GM21619 (cell line): ENCODE results near the gene RAB35.

ENCODE experiments used
- ATAC-seq: cut with Tn5 transposase; IDR thresholded peaks from one replicate; pipeline ENCODE4 v1.9.1; 2021; ENCODE audit not compliant: unreplicated experiment

RAB35 gene

DNA sequence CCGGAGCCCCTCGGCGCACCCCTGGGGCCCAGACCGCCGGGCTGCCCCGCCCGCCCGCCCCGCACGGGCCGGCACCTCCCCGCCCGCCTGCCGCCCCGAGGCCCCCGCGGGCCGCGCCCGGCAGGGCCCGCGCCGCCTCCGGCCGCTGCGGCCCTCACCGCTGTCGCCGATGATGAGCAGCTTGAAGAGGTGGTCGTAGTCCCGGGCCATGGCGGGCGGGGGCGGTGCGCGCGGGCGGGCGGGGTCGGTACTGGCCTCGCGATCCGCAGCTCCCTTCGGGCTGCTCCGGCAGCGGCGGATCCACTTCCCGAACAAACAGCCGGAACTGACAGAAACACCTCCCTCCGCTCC lies at the start of gene RAB35:
RAB35 (minus strand) TSS at position 313 of the 351 bp plus-strand sequence; CDS start at position 210, 103 bp downstream.
- ATAC-seq: peak; percentile 0

DNA sequence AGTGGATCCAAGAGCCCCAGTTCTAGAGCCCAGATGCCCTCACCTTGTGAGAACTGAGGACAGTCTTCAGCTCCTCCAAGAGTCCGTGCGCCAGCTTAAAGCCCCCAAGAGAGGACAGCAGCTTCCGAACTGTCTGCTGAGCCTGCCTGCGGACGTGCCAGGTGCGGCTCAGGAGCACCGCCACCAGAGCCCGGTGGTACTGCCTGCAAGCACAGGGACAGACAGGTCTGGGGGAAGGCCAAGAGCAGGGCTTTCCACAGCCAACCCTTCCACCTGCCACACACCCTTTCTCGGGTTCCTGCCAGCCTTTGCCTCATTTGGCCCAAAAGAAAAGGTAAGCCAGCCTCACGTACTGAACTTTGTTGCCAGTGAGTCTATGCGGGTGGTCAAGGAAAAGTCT lies 47.7 kb upstream of the RAB35 start:
- no peak for ATAC-seq

DNA sequence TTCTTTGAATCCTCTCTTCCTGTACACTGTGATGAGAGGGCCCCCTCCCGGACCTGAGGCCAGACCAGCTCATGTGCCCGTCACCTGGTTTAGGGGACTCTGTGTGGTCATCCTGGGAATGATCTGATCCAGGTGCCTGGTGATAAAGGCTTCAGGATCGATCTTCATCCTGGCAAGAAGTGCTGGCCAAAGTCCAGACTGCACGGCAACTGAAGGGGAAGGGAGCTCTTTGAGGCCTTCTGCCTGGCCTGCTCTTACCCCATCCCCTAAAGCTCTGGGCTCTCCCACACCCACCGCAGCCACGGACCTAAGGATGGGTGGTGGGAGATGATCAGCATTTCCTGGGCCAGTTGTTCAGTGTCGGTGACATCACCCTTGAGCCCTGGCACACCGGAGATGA lies 46.2 kb upstream of the RAB35 start:
- ATAC-seq: no peak

DNA sequence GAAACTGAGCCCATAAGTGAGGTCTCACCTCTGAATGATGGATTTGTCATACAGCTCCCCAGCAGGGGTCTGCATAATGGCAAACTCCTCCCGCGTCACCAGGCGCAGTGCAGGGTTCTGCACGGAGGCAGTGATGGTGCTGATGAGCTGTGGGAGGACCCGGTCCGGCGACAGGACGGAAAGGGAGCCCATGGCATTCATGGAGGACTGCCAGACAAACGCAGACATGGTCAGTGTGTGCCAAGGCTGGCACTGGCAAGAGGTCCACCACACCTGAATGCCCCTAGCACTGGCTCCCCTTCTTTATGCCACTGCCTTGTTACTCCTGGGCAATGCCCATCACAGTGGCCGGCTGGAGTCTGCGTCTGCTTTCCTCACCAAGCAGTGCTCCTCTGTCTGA lies 45.3 kb upstream of the RAB35 start:
- no peak for ATAC-seq

DNA sequence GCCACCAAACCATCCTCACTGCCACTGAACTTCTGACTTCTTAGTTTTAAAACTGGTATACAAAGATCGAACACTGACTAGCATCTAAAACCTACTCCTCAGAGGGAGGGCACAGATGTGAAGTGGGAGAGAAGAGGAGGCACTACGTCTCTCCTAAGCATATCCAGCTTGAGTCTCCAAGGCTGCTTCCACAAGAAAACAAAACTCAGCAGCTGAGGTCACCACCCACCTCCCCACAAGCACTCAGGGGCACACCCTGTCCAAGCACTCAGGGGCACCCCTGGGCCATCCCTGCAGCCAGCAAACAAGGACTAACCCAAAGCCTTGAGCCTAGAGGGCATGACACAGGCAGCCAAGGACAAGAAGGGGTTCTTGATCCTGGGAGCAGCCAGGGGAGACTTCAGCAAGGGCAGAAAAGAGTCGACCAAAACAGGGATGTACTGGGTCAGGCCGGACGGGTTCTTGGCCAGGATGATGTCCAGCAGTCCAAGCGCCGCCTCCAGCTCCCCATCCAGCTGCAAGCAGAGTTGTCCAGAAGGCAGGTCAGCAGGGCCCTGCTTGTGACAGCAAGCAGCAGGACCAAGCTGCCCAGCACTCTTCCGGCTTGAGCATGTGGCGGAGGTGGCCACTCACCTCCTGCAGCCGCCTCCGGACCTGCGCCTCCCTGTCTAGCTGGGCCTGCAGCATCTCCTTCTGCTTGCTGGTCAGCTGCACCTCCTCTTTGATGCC lies 43.1 kb upstream of the RAB35 start:
- no peak for ATAC-seq

DNA sequence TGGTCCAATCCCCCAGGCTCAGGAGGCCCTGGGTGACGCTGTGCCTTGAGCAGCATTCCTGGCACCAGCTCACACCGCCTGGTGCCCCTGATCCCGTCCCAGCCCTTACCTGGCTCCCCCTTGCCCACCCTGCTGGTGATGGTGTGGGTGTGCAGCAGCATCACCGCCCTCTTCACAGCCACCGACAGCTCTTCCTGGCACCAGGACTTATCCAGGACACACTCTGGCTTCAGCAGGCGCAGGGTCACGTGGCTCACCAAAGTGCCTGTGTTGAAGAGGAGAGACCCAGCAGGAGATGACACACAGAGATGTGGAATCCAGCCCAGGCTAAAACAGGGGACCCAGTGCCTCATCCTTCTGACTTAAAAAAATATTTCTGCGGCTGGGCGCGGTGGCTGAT lies 41.8 kb upstream of the RAB35 start:
- no peak for ATAC-seq

DNA sequence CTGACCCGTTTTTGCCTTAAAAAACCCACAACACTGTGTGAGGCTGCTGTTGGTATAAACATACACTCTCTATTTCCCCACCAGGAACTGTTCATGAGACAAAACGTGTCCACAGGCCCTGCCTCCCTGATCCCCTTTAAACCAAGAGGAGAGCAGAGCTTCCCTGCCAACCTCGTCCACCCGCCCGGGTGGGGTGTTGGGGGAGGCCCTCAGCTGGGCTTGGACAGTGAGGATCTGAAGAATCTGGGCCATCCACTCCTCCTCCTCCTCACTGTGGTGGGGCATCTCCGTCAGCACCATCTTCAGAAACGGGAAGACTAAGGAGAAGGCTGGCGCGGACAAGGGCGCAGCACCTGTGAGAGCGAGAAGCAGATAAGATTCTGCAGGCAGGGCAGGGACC lies 41.1 kb upstream of the RAB35 start:
- no peak for ATAC-seq

DNA sequence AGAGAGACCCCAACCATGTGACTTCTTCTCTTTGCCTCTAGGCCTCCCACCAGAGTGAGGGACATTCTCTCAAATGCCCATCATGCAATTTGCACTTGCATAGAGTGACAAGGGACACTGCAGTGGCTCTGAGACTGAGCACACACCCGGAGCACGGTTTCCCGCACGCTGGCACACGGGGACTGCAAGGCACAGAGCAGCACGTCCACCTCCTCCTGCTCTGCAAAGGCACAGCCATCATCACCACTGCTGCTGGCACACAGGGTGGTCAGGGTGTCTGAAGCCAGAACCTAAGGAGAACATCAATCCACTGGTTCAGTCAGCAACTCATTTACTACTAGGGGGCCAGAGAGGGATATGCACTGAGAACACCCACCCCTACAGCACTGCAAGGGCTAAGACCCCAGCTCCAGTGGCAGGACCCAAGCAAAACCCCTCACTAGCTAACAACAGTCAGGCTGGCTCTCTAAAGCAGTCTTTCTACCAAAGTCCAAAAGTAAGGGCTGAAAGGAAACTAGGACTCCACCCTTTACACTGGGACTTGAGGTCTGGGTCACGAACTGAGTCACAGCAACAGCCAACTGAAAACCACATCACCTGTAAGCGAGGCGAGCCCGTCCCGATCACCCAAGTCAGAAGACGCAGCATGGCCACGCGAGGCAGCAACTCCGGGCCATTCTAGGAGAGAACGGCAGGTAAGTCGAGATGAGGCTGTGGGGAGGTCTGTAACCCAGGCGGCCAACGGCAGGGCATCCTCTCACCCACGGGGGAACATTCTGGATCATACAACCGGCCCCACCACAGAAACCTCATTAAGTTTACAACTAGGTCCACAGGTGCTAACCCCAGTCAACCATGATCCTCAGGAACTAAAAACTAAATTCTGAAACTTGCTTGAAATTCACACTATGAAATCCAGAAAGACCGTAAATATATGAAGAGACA lies 40.0 kb upstream of the RAB35 start:
- no peak for ATAC-seq

DNA sequence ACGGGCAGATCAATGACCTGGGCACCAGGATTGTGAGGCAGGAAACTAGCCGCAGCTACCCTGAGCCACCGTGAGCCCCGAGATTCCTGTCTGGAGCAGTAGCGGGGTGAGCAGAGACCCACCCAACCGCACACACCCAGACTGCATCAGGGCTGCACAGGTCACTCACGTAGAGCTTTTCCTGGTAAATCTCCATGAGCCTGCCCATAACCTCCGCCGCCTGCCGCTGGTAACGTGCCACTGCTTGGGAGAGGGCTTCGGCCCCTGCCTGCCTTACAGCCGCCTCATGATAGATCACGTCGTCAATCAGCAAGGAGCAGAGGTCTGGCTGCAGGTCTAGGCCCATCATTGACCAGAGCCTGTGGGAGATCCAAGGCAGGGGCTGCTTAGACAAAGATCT lies 38.5 kb upstream of the RAB35 start:
- ATAC-seq: no peak

DNA sequence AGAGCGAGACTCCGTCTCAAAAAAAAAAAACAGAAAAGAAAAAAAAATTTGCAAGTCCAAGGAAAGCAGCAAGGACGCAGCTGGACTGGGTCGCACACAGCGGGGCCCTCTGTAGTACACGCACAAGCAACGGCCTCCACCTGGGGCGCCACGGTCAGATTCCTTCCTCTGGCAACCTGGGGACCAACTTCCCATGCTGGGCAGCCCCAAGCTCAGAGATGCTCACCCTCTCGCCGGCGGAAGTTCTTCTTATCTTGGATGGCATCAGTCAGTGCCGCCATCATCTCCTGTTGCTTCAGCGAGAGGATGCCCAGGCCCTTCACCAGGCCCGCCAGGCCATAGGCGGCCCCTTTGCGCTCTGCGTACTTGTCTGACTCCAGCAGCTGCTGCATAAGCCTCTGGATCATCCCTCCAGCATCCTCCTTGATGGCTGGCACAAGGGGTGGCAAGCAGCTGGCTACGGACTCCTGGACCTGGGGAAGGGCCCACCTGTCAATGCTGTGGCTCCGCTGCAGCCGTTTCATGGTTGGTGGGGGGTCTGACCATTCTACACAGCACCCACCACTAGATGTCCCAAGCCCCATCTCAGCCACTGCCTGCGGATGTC lies 34.5 kb upstream of the RAB35 start:
- no peak for ATAC-seq

DNA sequence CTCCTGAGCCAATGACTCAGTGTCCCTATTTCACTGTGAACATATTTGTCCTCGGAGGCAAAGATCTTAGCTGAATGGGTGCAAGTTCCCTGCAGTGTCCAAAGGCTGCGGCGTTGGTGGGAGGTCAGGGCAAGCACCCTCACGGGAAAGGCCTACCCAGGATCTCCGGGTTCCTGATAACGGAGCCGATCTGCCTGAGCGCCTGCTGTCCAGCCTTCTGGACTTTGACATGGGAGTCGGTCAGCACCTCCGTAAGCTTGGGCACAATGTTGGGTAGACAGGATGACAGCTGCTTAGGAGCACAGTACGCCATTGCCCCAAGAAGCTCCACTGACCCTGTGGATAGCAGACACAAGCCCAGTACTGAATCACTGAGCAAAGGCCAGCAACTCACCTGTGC lies 31.5 kb upstream of the RAB35 start:
- no peak for ATAC-seq

DNA sequence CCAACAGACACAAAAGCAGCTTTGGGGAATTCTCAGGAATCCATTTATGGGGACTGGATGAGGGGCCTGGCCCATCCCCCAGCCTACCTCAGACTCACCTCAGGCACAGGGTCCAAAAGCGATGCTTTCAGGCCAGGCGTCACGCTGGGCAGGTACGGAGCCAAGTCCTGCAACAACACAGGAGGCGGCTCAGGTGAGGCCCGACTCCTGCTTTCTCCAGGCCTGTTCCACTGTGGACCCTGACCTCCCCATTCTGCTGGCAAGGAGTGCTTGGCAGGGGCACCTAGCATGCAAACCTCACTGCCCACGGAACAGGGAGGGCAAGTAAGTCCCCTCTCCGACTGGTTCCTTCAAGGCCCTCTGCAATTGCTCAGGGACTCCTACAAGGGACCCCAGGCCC lies 28.6 kb upstream of the RAB35 start:
- no peak for ATAC-seq

DNA sequence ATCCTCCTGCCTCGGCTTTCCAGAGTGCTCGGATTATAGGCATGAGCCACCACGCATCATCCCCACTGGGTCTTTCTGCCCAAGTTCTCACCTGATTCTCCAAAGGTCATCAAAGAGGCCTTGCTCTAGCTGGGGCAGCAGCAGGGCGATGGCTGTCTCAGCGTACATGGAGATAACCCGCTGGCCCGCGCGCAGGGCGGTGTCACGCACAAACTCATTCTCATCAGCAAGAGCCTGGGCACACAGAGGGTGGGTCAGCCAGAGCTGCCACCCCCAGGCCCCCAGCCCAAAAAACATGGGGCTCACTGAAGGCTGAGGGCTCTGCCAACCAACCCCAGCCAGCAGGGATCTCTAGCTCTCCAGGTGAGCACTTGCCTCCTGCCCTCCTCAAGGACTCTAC lies 27.7 kb upstream of the RAB35 start:
- no peak for ATAC-seq

DNA sequence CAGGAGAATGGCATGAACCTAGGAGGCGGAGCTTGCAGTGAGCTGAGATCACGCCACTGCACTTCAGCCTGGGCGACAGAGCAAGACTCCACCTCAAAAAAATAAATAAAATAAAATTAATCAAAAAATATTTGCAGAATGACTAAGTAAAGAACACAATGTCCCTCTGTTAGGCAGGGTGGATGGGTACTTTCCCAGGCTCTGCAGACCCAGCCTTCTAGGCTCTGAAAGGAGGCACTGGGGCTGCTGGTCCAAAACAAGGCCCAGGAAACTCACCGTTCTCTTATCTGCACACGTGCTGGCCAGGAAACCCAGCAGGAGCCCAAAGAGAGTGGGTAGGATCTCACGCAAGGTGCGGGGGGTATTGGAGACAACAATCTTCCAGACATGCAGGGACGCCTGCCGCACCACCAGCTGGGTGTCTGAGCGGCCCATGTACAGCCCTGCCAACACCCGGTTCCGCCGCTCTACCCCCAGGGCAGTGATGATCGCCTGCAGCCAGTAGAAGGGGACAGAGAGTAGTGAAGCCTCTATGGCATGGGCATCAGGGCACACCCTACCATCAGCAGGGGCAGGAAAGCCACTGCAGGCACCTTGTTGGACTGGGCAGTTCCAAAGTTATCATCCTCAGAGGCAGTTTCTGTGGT lies 25.8 kb upstream of the RAB35 start:
- no peak for ATAC-seq

DNA sequence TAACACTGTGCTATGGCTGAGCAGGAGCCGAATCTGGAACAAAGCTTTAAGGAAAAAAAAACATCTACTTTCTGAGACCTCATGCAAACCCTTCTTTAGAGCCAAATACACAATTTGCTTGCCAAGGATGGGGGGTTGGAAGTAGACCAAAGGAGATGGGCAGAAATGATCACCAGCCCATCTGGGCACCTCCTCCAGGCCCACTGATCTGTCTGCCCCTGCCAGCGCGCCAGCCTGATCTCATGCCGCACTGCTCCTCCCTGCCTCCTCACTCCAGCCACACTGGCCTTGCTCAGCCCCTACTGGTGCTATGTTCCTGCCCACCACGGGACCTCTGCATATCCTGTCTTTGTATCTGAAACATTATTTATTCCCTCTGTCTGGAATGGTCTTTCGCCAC lies 24.8 kb upstream of the RAB35 start:
- no peak for ATAC-seq

DNA sequence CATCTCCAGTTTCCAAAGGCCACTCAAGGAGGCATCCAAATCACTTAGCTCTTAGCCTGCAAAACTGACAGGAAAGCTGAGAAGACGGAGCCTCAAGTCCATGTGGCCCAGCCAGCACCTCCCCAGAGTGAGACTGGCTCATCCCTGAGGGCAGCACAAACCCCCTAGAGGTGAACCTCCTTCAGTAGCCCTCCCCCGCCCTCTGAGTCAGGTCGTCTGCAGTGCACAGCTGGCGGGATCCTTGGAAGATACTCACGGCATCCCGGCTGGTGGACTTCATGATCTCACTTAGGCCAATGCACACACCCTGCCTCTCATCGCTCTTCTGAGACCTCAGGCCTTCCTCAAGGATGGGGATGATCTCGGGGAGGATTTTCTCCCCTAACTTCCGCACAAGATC lies 24.1 kb upstream of the RAB35 start:
- ATAC-seq: no peak

DNA sequence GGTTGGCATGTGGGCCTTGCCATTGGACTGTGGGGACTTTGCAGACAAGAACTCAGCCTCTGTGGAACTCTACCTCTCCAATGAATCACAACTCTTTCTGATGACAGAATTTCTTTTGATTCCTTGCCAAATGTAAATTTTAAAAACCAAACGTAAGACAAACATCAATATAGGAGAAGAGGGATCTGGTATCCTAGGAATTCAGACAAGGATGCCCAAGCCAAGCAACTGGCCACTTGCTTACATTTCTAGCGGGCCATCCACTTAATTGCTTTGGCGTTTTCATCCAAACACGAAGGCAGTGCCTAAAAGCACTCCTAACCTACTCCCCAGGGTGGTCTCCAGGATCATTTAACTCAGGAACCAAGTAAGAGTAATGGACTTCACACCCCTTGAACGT lies 23.4 kb upstream of the RAB35 start:
- no peak for ATAC-seq

DNA sequence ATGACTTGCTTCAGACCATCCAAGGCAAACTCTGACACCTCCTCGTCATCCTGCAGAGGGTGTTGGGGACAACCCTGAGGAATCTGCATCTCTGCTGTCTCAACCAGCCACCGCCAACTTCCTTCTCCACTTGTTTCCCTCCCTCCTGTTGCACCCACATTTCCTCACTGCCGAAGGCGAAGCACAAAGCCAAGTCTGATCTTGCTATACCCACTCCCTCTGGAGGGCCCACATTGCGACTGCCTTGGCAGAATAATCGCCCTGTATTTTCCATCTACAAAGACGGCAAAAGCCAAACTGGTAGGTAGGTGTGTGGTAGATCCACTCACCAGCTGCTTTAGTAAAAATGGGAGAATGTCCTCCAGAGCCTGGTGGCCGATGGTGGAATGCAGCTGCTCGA lies 21.8 kb upstream of the RAB35 start:
- no peak for ATAC-seq

DNA sequence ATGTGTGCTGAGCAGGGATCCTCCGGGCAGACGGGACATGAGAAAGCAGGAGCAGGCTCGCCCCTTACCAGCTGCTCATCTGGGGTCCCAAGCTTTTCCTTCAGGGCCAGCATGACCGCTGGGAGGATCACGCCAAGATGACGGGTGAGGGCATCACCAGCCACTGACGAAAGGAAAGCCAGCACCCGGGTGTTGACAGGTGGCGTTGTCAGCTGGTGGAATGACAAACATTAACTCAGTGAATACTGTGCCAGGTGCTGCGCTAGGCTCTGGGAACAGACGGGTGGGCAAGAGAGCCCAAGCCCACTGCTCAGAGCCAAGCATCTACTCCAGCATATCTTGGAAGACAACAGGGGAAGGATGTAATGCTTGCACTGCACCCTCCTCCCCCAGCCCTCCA lies 21.3 kb upstream of the RAB35 start:
- ATAC-seq: no peak

DNA sequence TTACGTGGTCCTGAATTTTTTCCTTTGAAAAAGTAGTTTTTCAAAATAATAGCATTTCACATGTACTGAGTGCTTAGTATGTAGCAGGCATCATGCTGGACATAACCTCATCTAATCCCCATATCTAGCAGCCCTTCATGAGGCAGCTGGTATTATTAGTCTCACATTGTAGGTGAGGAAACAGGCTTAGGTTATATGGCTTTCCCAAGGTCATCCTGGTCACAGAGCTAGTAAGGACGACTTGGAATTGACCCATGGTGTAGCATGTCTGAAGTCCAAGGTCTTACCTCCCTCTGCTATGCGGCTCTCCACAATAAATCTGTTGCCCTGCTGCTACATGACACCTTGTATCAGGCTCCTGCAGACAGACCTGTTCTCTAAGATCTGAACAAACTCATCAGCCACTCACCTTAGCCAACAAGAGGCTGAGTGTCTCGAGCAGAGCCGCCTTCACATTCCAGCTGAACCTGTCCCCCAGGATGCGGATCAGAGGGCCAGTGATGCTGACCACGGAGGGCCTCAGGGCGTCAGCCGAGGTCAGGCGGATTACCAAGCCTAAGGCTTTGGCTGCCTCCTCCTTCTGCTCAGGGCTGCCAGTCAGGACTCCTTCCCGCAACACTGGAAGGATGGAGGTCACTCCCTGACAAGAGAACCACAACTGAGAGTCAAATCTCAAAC lies 19.7 kb upstream of the RAB35 start:
- no peak for ATAC-seq
